Esophagus muscularis mucosa (tissue), 3 donors: ENCODE results near the gene CCDC14.

Experiments
- POLR2A ChIP-seq: fragments of 450-650 bp; IDR thresholded peaks from one replicate; pipeline ENCODE4 v1.6.1; 2017; ENCODE audit warnings: antibody characterized with exemption, moderate library complexity, mild to moderate bottlenecking, low read depth
- POLR2AphosphoS5 ChIP-seq, 2 donors: sonication (generic); formaldehyde crosslinking; IDR thresholded peaks; one replicate each; pipeline ENCODE4 v1.6.1; 2017; ENCODE audit warnings: antibody characterized with exemption in 2 of 2
- TF ChIP-seq, protein P1 (sequence below), 3 experiments: fragments of 200-600 bp in 2 of 3; fragments of 450-650 bp in 1 of 3; sonication (generic) in 2 of 3; IDR thresholded peaks; one replicate each; pipeline ENCODE4 v1.5.1; 2017 to 2019; ENCODE audit warnings: antibody characterized with exemption in 3 of 3, mild to moderate bottlenecking in 2 of 3, moderate library complexity in 1 of 3

DNA sequence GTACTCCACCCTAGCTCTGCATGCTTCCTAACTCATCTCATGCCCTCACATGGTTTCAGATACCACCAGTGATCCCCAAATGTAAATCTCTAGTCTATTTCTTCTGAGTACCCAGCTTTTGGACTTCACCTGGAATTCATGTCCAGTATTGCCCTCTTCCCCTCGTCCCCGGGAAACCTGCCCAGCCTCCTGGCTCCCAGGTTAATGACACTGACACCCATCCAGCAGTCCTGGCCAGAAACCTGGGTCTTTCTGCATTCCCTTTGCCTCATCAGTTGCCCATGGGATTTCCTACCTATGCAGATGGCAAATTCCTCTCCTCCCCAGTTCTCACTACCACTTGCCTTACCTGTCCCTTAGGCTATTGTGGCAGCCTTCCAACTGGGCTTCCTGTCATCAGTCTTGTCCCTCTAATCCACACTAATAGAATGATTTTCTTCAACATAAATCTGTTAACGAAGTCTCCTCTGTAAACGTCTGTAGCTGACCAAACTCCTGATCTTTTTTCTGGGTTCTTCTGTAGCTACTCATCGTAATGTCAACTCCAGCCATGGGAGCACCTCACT lies 61.6 kb downstream of the CCDC14 start:
- TF ChIP-seq POLR2AphosphoS5 (IDR thresholded peaks at IDR 0.05) (no peak), POLR2A (no peak)
- TF ChIP-seq, protein P1, sequence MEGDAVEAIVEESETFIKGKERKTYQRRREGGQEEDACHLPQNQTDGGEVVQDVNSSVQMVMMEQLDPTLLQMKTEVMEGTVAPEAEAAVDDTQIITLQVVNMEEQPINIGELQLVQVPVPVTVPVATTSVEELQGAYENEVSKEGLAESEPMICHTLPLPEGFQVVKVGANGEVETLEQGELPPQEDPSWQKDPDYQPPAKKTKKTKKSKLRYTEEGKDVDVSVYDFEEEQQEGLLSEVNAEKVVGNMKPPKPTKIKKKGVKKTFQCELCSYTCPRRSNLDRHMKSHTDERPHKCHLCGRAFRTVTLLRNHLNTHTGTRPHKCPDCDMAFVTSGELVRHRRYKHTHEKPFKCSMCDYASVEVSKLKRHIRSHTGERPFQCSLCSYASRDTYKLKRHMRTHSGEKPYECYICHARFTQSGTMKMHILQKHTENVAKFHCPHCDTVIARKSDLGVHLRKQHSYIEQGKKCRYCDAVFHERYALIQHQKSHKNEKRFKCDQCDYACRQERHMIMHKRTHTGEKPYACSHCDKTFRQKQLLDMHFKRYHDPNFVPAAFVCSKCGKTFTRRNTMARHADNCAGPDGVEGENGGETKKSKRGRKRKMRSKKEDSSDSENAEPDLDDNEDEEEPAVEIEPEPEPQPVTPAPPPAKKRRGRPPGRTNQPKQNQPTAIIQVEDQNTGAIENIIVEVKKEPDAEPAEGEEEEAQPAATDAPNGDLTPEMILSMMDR (IDR thresholded peaks at IDR 0.05): no peak
